Tibial artery (tissue), 4 donors: ENCODE data around the gene VAT1L.

Experiments
- DNase-seq, 2 donors: peaks; one replicate each; pipeline ENCODE4 v3.0.0-alpha.2; 2019
- H3K27ac ChIP-seq, 2 donors: fragments of 200-600 bp; sonication (generic) in 1 of 2; 1 replicate in 1 of 2; 2 replicates in 1 of 2; pipeline ENCODE4 v1.5.1; 2018 to 2019; ENCODE audit warnings: mild to moderate bottlenecking in 1 of 2
- H3K27me3 ChIP-seq, 2 donors: fragments of 200-600 bp; sonication (generic) in 1 of 2; one replicate each; pipeline versions ENCODE4 v1.5.1 to v1.6.0; 2016 to 2019
- H3K36me3 ChIP-seq, 3 donors: fragments of 200-600 bp; sonication (generic) in 2 of 3; one replicate each; pipeline ENCODE4 v1.5.1; 2016 to 2019; ENCODE audit warnings: mild to moderate bottlenecking in 2 of 3
- H3K4me1 ChIP-seq, 4 donors: fragments of 200-600 bp; sonication (generic) in 2 of 4; 1 replicate in 3 of 4; 2 replicates in 1 of 4; pipeline ENCODE4 v1.5.1; 2016 to 2019
- H3K4me3 ChIP-seq, 2 donors: fragments of 200-600 bp; sonication (generic) in 1 of 2; 1 replicate in 1 of 2; 2 replicates in 1 of 2; pipeline ENCODE4 v1.5.1; 2018 to 2019; ENCODE audit warnings: mild to moderate bottlenecking in 2 of 2
- H3K9me3 ChIP-seq, 3 donors: fragments of 200-600 bp; sonication (generic) in 1 of 3; one replicate each; pipeline ENCODE4 v1.5.1; 2016 to 2019
- CTCF ChIP-seq, 2 experiments: fragments of 200-600 bp in 1 of 2; fragments of 450-650 bp in 1 of 2; IDR thresholded peaks; one replicate each; pipeline ENCODE4 v1.5.1; 2017 to 2019; ENCODE audit warnings: antibody characterized with exemption in 2 of 2, mild to moderate bottlenecking in 1 of 2, moderate library complexity in 1 of 2
- intact Hi-C: fragments of 100-400 bp; cut with DNase I; formaldehyde crosslinking; loops from one replicate; pipeline ENCODE4 v1.15.0; 2023; ENCODE audit warnings: low total_unique reads

VAT1L gene

GRCh38 chr16:77881355-77882030 lies 93.1 kb downstream of the VAT1L start:
- intact Hi-C loops: no loop called here
- TF ChIP-seq CTCF (IDR thresholded peaks at IDR 0.05): no peak
- no peak overlapping the region for H3K4me3 ChIP-seq
- DNase-seq: no peak
- no peaks in the 10 kb centered on the region for H3K9me3 ChIP-seq
- peaks cover 0 to 36% (median 16%) of the 10 kb centered on the region in 4 donors for H3K4me1 ChIP-seq
- no peaks in the 10 kb centered on the region for H3K36me3 ChIP-seq
- H3K27me3 ChIP-seq: no peaks in the 10 kb centered on the region
- H3K27ac ChIP-seq: peak overlapping the region; percentile 24 to 36

- H3K27ac ChIP-seq: no peak overlapping the region
- H3K27me3 ChIP-seq: no peaks in the 10 kb centered on the region
- no peaks in the 10 kb centered on the region for H3K36me3 ChIP-seq
- intact Hi-C loops: no loop called here
- no peak for DNase-seq
- peaks cover 0 to 36% (median 16%) of the 10 kb centered on the region in 4 donors for H3K4me1 ChIP-seq
- TF ChIP-seq CTCF (IDR thresholded peaks at IDR 0.05): no peak
- no peak overlapping the region for H3K4me3 ChIP-seq
- no peaks in the 10 kb centered on the region for H3K9me3 ChIP-seq
Observed at GRCh38 chr16:77882358-77882757, 94.0 kb downstream of the VAT1L start.

GRCh38 chr16:77885571-77886295 lies 97.4 kb downstream of the VAT1L start:
- H3K4me1 ChIP-seq: peaks cover 0 to 36% (median 16%) of the 10 kb centered on the region in 4 donors
- intact Hi-C loops: loop anchor here (5.0 kb wide), 1 partner anchor 897 kb away; no protein-coding TSS in a partner anchor

GRCh38 chr16:77888871-77889270 lies 100.5 kb downstream of the VAT1L start:
- intact Hi-C loops: loop anchor here (5.0 kb wide), 1 partner anchor 893 kb away; no protein-coding TSS in a partner anchor
- no peak for DNase-seq
- Histone ChIP-seq H3K27me3 (no peaks in the 10 kb centered on the region), H3K4me1 (peaks cover 0 to 18% (median 5%) of the 10 kb centered on the region in 4 donors), H3K4me3 (no peak overlapping the region), H3K36me3 (no peaks in the 10 kb centered on the region), H3K27ac (no peak overlapping the region), H3K9me3 (no peaks in the 10 kb centered on the region)
- no peak for TF ChIP-seq CTCF (IDR thresholded peaks at IDR 0.05)

More at GRCh38 chr16:77885571-77886295, 97.4 kb downstream of the VAT1L start:
- no peaks in the 10 kb centered on the region for H3K9me3 ChIP-seq
- H3K4me3 ChIP-seq: no peak overlapping the region
- no peaks in the 10 kb centered on the region for H3K27me3 ChIP-seq
- H3K36me3 ChIP-seq: no peaks in the 10 kb centered on the region
- DNase-seq: no peak
- no peak for TF ChIP-seq CTCF (IDR thresholded peaks at IDR 0.05)
- H3K27ac ChIP-seq: peak overlapping the region; percentile 33 to 52

- Histone ChIP-seq H3K4me1 (peaks cover 0 to 11% (median 3%) of the 10 kb centered on the region in 4 donors), H3K27me3 (no peaks in the 10 kb centered on the region), H3K4me3 (no peak overlapping the region), H3K9me3 (no peaks in the 10 kb centered on the region), H3K36me3 (no peaks in the 10 kb centered on the region), H3K27ac (no peak overlapping the region)
- TF ChIP-seq CTCF (IDR thresholded peaks at IDR 0.05): no peak
- intact Hi-C loops: no loop called here
- no peak for DNase-seq
Observed at GRCh38 chr16:77890075-77890474, 101.7 kb downstream of the VAT1L start.
